Right lobe of liver (tissue), 4 donors: ENCODE results near the gene SLC7A5.
"Not testable (repeated sequence)": the region's sequence is repeated elsewhere in the genome, so short reads cannot be mapped to it uniquely, and the experiment has no call there.

Experiments
- POLR2A ChIP-seq: fragments of 450-650 bp; IDR thresholded peaks from one replicate; pipeline ENCODE4 v1.6.1; 2017; ENCODE audit warnings: antibody characterized with exemption, mild to moderate bottlenecking
- TF ChIP-seq, protein P1 (sequence below), 4 donors: fragments of 200-600 bp in 3 of 4; fragments of 450-650 bp in 1 of 4; IDR thresholded peaks; one replicate each; pipeline versions ENCODE4 v1.5.1 to v1.8.0; 2016 to 2022; ENCODE audit warnings: antibody characterized with exemption in 4 of 4, mild to moderate bottlenecking in 2 of 4
- donor health status: DM: no; HTN: no; CAD: no.
- donor health status: DM: no; HTN: no; CAD: no.
- donor health status: DM: no; HTN: yes; CAD: no.

DNA sequence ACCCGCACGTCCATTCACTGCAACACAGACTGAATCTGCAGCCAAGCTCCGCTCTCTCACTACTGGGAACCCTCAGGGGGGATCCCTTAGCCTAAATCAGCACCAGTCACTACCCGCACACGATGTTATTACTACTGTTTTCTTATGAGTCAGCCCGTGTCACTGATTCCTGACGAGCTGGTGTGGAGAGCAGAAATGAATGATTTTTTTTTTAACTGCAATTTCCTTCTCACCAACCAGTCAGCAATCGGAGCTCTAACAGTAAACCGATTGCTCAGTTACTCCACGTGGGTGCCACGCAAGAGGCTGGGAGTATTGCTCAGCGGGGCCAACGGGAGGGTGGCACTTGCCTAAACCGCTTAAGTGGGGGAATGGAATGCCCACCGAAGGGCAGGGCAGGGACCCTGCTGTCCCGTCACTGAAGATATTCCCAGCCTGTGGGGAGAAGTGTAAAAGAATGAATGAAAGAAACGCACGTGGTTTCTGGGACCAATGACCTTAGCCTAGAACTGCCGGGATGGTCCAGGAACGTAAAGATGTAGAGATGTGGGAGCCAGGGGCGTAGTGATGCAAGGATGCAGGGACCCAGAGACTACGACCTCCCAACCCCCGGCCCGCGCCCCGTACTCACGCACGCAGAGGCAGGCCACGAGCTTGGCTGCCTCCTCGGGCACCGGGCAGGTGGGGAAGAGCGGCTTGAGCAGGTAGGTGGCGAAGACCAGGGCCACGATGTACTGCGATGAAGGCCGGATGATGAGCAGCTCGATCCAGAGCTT, 865 bp downstream of the SLC7A5 start:
- TF ChIP-seq, protein P1, sequence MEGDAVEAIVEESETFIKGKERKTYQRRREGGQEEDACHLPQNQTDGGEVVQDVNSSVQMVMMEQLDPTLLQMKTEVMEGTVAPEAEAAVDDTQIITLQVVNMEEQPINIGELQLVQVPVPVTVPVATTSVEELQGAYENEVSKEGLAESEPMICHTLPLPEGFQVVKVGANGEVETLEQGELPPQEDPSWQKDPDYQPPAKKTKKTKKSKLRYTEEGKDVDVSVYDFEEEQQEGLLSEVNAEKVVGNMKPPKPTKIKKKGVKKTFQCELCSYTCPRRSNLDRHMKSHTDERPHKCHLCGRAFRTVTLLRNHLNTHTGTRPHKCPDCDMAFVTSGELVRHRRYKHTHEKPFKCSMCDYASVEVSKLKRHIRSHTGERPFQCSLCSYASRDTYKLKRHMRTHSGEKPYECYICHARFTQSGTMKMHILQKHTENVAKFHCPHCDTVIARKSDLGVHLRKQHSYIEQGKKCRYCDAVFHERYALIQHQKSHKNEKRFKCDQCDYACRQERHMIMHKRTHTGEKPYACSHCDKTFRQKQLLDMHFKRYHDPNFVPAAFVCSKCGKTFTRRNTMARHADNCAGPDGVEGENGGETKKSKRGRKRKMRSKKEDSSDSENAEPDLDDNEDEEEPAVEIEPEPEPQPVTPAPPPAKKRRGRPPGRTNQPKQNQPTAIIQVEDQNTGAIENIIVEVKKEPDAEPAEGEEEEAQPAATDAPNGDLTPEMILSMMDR (IDR thresholded peaks at IDR 0.05) = not testable (repeated sequence)
- not testable (repeated sequence) for TF ChIP-seq POLR2A
